HL-60 (cell line): ENCODE results near the gene CFAP97D2.

Experiments used
- CTCF ChIP-seq: IDR thresholded peaks from one replicate; pipeline ENCODE4 v1.5.1; 2011; ENCODE audit warnings: low read length, control low read depth, inconsistent platforms; ENCODE audit not compliant: insufficient read depth
- GABPA ChIP-seq: IDR thresholded peaks from 2 replicates; pipeline ENCODE4 v1.6.1; 2012; ENCODE audit warnings: low read depth
- POLR2AphosphoS5 ChIP-seq: IDR thresholded peaks from 2 replicates; pipeline ENCODE4 v1.6.1; 2012; ENCODE audit warnings: low read depth
- REST ChIP-seq: IDR thresholded peaks from 2 replicates; pipeline ENCODE4 v1.6.1; 2012; ENCODE audit warnings: low read depth; ENCODE audit not compliant: insufficient replicate concordance
- SPI1 ChIP-seq: IDR thresholded peaks from 2 replicates; pipeline ENCODE4 v1.6.1; 2012; ENCODE audit warnings: low read depth, mild to moderate bottlenecking, borderline replicate concordance

- no peak for TF ChIP-seq CTCF
- TF ChIP-seq POLR2AphosphoS5: no peak
- TF ChIP-seq GABPA: no peak
- no peak for TF ChIP-seq REST
- TF ChIP-seq SPI1: no peak
Observed at GRCh38 chr13:114200399-114200911, 21.4 kb downstream of the CFAP97D2 start.
